ENCODE measurements around the gene ZMYM2.
"Not testable (repeated sequence)": the region's sequence is repeated elsewhere in the genome, so short reads cannot be mapped to it uniquely, and the experiment has no call there.

ZMYM2 gene

GRCh38 chr13:20002787-20003186 lies 44.3 kb downstream of the ZMYM2 start:
- H3K36me3 Mint-ChIP-seq (ENCODE audit: low read depth): peaks cover 84% of the 10 kb centered on the region
- H3K4me1 Mint-ChIP-seq (ENCODE audit: low read depth): peaks cover 39% of the 10 kb centered on the region
- H3K27ac Mint-ChIP-seq: peak overlapping the region; percentile 57
- H3K4me3 Mint-ChIP-seq: no peak overlapping the region
- no peaks in the 10 kb centered on the region for H3K27me3 Mint-ChIP-seq
- no peaks in the 10 kb centered on the region for H3K9me3 Mint-ChIP-seq
- DNase-seq: no peak

DNA sequence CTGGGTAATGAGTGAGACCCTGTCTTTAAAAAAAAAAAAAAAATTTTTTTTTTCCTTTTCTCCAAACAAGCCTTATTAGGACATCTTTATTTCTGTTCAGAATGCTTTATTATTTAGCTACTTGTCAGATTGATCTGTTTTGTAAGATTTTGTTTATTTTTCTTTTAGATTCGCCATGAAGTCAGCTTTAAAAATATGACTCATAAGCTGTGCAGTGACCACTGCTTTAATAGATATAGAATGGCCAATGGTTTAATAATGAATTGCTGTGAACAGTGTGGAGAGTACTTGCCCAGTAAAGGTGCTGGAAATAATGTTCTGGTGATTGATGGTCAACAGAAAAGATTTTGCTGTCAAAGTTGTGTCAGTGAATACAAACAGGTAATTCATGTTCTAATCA lies 47.7 kb downstream of the ZMYM2 start:
- no peak for DNase-seq
- Mint-ChIP-seq H3K36me3 (ENCODE audit: low read depth) (peaks cover 86% of the 10 kb centered on the region), H3K27ac (no peak overlapping the region), H3K4me3 (no peak overlapping the region), H3K4me1 (ENCODE audit: low read depth) (peaks cover 9% of the 10 kb centered on the region), H3K27me3 (no peaks in the 10 kb centered on the region), H3K9me3 (no peaks in the 10 kb centered on the region)

GRCh38 chr13:20015763-20016162 lies 57.2 kb downstream of the ZMYM2 start:
- H3K27me3 Mint-ChIP-seq: no peaks in the 10 kb centered on the region
- no peak overlapping the region for H3K4me3 Mint-ChIP-seq
- peaks cover 21% of the 10 kb centered on the region for H3K9me3 Mint-ChIP-seq
- no peak for DNase-seq
- H3K4me1 Mint-ChIP-seq (ENCODE audit: low read depth): peaks cover 50% of the 10 kb centered on the region
- peaks cover 95% of the 10 kb centered on the region for H3K36me3 Mint-ChIP-seq (ENCODE audit: low read depth)
- H3K27ac Mint-ChIP-seq: no peak overlapping the region

DNA sequence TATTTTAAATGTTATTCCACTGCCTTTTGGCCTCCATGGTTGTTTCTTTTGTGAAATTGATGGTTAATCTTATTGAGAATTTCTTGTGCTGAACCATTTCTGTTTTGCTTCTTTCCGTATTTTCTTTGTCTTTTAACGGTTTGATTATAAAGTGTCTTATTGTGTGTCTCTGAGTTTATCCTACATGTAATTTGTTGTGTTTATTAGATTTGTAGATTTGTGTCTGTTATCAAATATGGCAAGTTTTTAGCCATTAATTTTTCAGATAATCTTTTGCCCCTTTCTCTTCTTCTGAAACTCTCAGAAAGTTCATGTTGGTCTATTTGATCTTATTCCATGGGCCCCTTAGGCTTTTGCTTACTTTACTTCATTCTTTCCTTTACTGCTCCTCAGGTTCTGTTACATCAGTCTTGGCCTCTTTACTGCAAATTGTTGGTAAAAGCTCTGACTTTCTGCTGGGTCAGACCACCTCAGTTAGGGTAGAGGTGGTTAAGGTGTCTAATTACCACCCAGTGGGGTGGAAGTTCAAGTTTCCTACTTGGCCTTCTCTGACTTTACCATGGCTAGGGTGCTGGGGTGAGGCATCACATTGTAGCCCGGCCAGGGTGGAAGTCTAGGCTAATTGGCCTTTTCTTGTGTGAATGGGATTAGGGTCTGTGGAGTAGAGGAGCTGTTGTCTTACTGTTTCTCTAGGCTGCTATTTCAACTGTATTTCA lies 58.3 kb downstream of the ZMYM2 start:
- H3K4me3 Mint-ChIP-seq: no peak overlapping the region
- peaks cover 59% of the 10 kb centered on the region for H3K4me1 Mint-ChIP-seq (ENCODE audit: low read depth)
- peaks cover 95% of the 10 kb centered on the region for H3K36me3 Mint-ChIP-seq (ENCODE audit: low read depth)
- no peak for DNase-seq
- no peak overlapping the region for H3K27ac Mint-ChIP-seq
- H3K9me3 Mint-ChIP-seq: peaks cover 21% of the 10 kb centered on the region
- no peaks in the 10 kb centered on the region for H3K27me3 Mint-ChIP-seq

DNA sequence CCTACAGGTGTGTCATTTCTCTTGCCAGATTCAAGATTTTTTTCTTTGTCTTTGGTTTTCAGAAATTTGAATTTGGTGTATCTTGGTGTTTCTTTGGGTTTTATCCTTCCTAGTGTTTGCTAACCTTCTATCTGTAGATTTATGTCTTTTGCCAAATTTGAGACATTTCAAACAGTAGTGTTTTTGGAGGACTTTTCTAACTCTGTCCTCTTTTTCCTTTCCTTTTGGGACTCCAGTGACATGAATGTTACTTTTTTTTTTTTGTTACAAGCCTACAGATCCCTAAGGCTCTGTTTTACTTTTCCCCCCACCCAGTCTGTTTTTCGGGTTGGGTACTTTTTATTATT lies 58.8 kb downstream of the ZMYM2 start:
- no peak for DNase-seq
- Mint-ChIP-seq H3K27ac (no peak overlapping the region), H3K4me1 (ENCODE audit: low read depth) (peaks cover 63% of the 10 kb centered on the region), H3K36me3 (ENCODE audit: low read depth) (peaks cover 95% of the 10 kb centered on the region), H3K27me3 (no peaks in the 10 kb centered on the region), H3K9me3 (peaks cover 21% of the 10 kb centered on the region), H3K4me3 (no peak overlapping the region)

DNA sequence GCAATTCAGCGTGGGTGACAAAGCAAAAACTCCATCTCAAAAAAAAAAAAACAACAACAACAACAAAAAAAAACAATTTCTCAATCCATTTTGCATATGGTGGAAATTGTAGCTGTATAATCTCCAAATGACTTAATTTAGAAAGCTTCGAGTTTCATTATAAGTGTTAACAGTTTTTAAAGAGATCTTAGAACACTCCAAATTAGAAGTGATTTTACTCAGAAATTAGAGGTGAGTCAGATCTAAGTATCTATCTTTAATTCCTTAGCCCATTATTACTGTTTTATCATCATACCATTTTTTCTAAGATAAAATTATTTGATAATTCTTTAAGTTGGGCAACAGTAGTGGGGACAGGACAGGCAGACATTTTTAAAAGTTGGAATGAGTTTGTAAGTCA lies 60.5 kb downstream of the ZMYM2 start:
- Mint-ChIP-seq H3K36me3 (ENCODE audit: low read depth) (peaks cover 89% of the 10 kb centered on the region), H3K4me3 (no peak overlapping the region), H3K27ac (peak overlapping the region; percentile 8), H3K27me3 (no peaks in the 10 kb centered on the region), H3K4me1 (ENCODE audit: low read depth) (peaks cover 48% of the 10 kb centered on the region), H3K9me3 (peaks cover 11% of the 10 kb centered on the region)
- DNase-seq: no peak

DNA sequence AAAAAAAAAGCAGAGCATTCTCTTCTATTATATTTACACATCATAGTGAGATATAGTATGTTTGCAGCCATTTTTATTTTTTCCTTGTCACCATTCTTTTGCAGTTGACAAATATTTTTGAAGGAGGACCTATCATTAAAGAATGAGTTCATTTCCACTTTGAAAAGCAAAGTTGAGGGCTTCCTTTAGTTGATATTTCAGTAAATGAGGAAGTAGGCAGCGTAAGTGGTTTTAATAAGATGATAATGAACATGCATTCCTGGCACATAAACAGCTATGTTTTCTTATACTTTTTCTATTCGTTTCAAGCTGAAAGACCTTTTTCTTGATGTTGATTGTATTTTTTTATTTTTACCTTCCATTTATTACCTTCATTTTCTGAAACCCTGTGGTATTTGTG lies 66.2 kb downstream of the ZMYM2 start:
- H3K27me3 Mint-ChIP-seq: no peaks in the 10 kb centered on the region
- no peak for DNase-seq
- no peaks in the 10 kb centered on the region for H3K9me3 Mint-ChIP-seq
- H3K27ac Mint-ChIP-seq: no peak overlapping the region
- H3K4me3 Mint-ChIP-seq: no peak overlapping the region
- peaks cover 27% of the 10 kb centered on the region for H3K4me1 Mint-ChIP-seq (ENCODE audit: low read depth)
- peaks cover 78% of the 10 kb centered on the region for H3K36me3 Mint-ChIP-seq (ENCODE audit: low read depth)

GRCh38 chr13:20028953-20029352 lies 70.4 kb downstream of the ZMYM2 start:
- DNase-seq: no peak
- Mint-ChIP-seq H3K4me3 (no peak overlapping the region), H3K27me3 (no peaks in the 10 kb centered on the region)

GRCh38 chr13:20033486-20033885 lies 75.0 kb downstream of the ZMYM2 start:
- Mint-ChIP-seq H3K27ac (no peak overlapping the region), H3K9me3 (peaks cover 3% of the 10 kb centered on the region), H3K27me3 (no peaks in the 10 kb centered on the region), H3K4me3 (no peak overlapping the region), H3K36me3 (ENCODE audit: low read depth) (peaks cover 88% of the 10 kb centered on the region), H3K4me1 (ENCODE audit: low read depth) (peaks cover 5% of the 10 kb centered on the region)
- DNase-seq: no peak

More at GRCh38 chr13:20028953-20029352, 70.4 kb downstream of the ZMYM2 start:
- H3K36me3 Mint-ChIP-seq (ENCODE audit: low read depth): peaks cover 79% of the 10 kb centered on the region
- H3K4me1 Mint-ChIP-seq (ENCODE audit: low read depth): peaks cover 8% of the 10 kb centered on the region
- no peak overlapping the region for H3K27ac Mint-ChIP-seq
- no peaks in the 10 kb centered on the region for H3K9me3 Mint-ChIP-seq

GRCh38 chr13:20035130-20035529 lies 76.6 kb downstream of the ZMYM2 start:
- no peak overlapping the region for H3K4me3 Mint-ChIP-seq
- peaks cover 3% of the 10 kb centered on the region for H3K9me3 Mint-ChIP-seq
- H3K4me1 Mint-ChIP-seq (ENCODE audit: low read depth): peaks cover 15% of the 10 kb centered on the region
- H3K27ac Mint-ChIP-seq: no peak overlapping the region
- DNase-seq: no peak
- H3K27me3 Mint-ChIP-seq: no peaks in the 10 kb centered on the region
- H3K36me3 Mint-ChIP-seq (ENCODE audit: low read depth): peaks cover 91% of the 10 kb centered on the region

GRCh38 chr13:20037908-20038307 lies 79.4 kb downstream of the ZMYM2 start:
- peaks cover 95% of the 10 kb centered on the region for H3K36me3 Mint-ChIP-seq (ENCODE audit: low read depth)
- H3K27me3 Mint-ChIP-seq: no peaks in the 10 kb centered on the region
- H3K9me3 Mint-ChIP-seq: peaks cover 3% of the 10 kb centered on the region
- no peak overlapping the region for H3K27ac Mint-ChIP-seq
- no peak overlapping the region for H3K4me3 Mint-ChIP-seq
- no peak for DNase-seq
- peaks cover 37% of the 10 kb centered on the region for H3K4me1 Mint-ChIP-seq (ENCODE audit: low read depth)

- H3K4me3 Mint-ChIP-seq, DNase-seq, H3K9me3 Mint-ChIP-seq, H3K27me3 Mint-ChIP-seq, H3K27ac Mint-ChIP-seq: not testable (repeated sequence)
- peaks cover 81% of the 10 kb centered on the region for H3K36me3 Mint-ChIP-seq (ENCODE audit: low read depth)
- peaks cover 40% of the 10 kb centered on the region for H3K4me1 Mint-ChIP-seq (ENCODE audit: low read depth)
Observed at GRCh38 chr13:20042603-20043002, 84.1 kb downstream of the ZMYM2 start.

DNA sequence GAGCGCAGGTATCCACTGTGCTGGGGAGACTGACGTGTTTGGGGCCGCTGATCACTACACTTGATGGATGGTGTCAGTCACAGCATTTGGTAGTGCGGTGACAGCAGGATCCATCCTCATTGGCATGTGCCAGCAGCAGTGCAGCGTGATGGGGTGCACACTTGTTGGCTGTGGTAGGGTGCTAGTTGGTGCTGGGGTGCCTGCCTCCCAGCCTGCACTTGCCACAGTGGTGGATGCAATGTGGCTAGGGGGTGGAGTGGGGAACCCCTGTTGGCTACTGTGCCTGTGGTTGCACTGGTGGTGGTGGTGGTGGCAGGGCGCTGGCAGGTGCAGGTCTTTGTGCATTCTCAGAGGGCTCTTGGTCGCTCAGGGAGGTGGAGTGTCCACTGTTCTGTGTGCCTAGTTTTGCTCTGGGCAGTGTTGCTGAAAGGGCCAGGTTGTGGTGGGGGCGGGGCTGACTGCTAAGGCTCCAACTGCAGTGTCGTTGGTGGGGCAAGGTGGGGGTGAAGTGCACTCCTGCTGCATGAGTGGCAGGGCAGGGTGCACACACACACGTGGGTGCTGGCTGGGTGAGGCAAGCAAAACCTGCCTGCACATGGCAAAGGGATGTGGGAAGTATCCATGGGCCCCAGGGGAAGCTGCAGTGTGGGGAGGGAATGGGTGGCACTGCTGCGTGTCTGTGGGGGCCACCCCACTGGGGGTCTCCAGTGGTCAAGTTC lies 84.8 kb downstream of the ZMYM2 start:
- Mint-ChIP-seq H3K4me1 (ENCODE audit: low read depth) (peaks cover 40% of the 10 kb centered on the region), H3K27ac (peak overlapping the region; percentile 67), H3K27me3 (no peaks in the 10 kb centered on the region), H3K4me3 (no peak overlapping the region), H3K36me3 (ENCODE audit: low read depth) (peaks cover 77% of the 10 kb centered on the region), H3K9me3 (no peaks in the 10 kb centered on the region)
- DNase-seq: no peak

DNA sequence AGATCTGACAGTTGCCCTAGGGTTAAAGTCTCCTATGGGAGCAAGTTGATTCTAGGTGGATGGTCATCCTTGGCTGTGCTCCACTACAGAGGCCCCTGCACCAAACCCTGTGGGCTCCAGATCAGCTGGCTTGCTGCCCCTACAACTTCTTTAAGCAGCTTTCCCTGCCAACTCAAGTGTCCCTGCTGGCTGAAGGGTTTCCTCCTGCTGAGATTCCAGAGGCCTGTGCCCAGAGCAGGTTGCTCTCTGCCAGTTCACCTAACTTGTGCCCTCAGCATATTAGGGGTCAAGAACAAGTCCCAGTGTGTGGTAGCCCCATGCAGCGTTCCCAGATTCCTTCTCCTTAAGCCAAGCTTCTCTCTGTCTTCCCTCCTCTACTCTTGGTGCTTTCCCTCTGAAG lies 85.6 kb downstream of the ZMYM2 start:
- H3K9me3 Mint-ChIP-seq: no peaks in the 10 kb centered on the region
- H3K36me3 Mint-ChIP-seq (ENCODE audit: low read depth): peaks cover 75% of the 10 kb centered on the region
- H3K4me1 Mint-ChIP-seq (ENCODE audit: low read depth): peaks cover 42% of the 10 kb centered on the region
- no peaks in the 10 kb centered on the region for H3K27me3 Mint-ChIP-seq
- H3K27ac Mint-ChIP-seq: peak overlapping the region; percentile 31
- DNase-seq: no peak
- H3K4me3 Mint-ChIP-seq: no peak overlapping the region

DNA sequence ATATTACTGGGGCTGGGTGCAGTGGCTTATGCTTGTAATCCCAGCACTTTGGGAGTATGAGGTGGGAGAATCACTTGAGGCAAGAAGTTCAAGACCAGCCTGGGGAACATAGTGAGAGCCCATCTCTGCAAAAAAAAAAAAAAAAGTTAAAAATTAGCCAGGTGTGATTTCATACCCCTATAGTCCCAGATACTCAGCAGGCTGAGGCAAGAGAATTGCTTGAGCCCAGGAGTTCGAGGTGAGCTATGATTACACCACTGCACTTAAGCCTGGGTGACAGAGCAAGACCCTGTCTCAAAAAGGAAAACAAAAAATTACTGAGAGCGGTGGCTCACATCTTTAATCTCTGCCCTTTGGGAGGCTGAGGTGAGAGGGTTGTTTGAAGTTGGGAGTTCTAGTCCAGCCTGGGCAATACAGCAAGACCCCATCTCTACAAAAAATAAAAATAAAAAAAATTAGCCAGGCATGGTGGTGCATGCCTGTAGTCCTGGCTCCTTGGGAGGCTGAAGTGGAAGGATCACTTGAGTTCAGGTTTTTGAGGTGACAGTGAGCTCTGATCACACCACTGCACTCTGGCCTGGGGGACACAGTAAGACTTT lies 87.5 kb downstream of the ZMYM2 start:
- DNase-seq: no peak
- Mint-ChIP-seq H3K27ac (no peak overlapping the region), H3K9me3 (no peaks in the 10 kb centered on the region), H3K4me1 (ENCODE audit: low read depth) (peaks cover 38% of the 10 kb centered on the region), H3K4me3 (no peak overlapping the region), H3K27me3 (no peaks in the 10 kb centered on the region), H3K36me3 (ENCODE audit: low read depth) (peaks cover 63% of the 10 kb centered on the region)

Data from activated T-cell treated with anti-CD3 and anti-CD28 coated beads, Interleukin-2, amount 50 U/mL, for 24 hours (primary cell).